GM18868 (cell line): ENCODE results near the gene PCED1B.

Source experiments
- ATAC-seq: cut with Tn5 transposase; IDR thresholded peaks from one replicate; pipeline ENCODE4 v1.9.1; 2021; ENCODE audit warnings: mild to moderate bottlenecking, moderate library complexity; ENCODE audit not compliant: unreplicated experiment

The PCED1B gene

GRCh38 chr12:47224563-47225133 is 145.2 kb downstream of the PCED1B start:
- ATAC-seq: no peak

- ATAC-seq: no peak
These were observed 145.9 kb downstream of the PCED1B start for GRCh38 chr12:47225356-47225755.

GRCh38 chr12:47226199-47226598 is 146.8 kb downstream of the PCED1B start:
- ATAC-seq: no peak

- no peak for ATAC-seq
These were observed 149.4 kb downstream of the PCED1B start for GRCh38 chr12:47228802-47229201.

- ATAC-seq: no peak
These were observed 152.0 kb downstream of the PCED1B start for GRCh38 chr12:47231456-47231855.

GRCh38 chr12:47234576-47235141 is 155.2 kb downstream of the PCED1B start:
- ATAC-seq: no peak

GRCh38 chr12:47235258-47236040 is 156.0 kb downstream of the PCED1B start:
- ATAC-seq: no peak

GRCh38 chr12:47236109-47236714 is 156.8 kb downstream of the PCED1B start:
- ATAC-seq: no peak

GRCh38 chr12:47237751-47238211 is 158.4 kb downstream of the PCED1B start:
- ATAC-seq: no peak

- no peak for ATAC-seq
These were observed 159.3 kb downstream of the PCED1B start for GRCh38 chr12:47238669-47239114.

GRCh38 chr12:47242426-47242825 is 163.0 kb downstream of the PCED1B start:
- ATAC-seq: no peak

GRCh38 chr12:47244835-47245234 is 165.4 kb downstream of the PCED1B start:
- ATAC-seq: no peak

GRCh38 chr12:47245623-47246022 is 166.2 kb downstream of the PCED1B start:
- ATAC-seq: no peak

- no peak for ATAC-seq
These were observed 168.0 kb downstream of the PCED1B start for GRCh38 chr12:47247418-47247817.

- no peak for ATAC-seq
These were observed 169.7 kb downstream of the PCED1B start for GRCh38 chr12:47249082-47249481.

GRCh38 chr12:47249719-47250357 is 170.4 kb downstream of the PCED1B start:
- ATAC-seq: no peak

GRCh38 chr12:47251919-47252318 is 172.5 kb downstream of the PCED1B start:
- ATAC-seq: no peak

- ATAC-seq: no peak
These were observed 185.5 kb downstream of the PCED1B start for GRCh38 chr12:47264951-47265350.

GRCh38 chr12:47265391-47265790 is 186.0 kb downstream of the PCED1B start:
- ATAC-seq: no peak

- ATAC-seq: no peak
These were observed 188.2 kb downstream of the PCED1B start for GRCh38 chr12:47267571-47267970.
